ENCODE results near the gene RAB11FIP4.

DNA sequence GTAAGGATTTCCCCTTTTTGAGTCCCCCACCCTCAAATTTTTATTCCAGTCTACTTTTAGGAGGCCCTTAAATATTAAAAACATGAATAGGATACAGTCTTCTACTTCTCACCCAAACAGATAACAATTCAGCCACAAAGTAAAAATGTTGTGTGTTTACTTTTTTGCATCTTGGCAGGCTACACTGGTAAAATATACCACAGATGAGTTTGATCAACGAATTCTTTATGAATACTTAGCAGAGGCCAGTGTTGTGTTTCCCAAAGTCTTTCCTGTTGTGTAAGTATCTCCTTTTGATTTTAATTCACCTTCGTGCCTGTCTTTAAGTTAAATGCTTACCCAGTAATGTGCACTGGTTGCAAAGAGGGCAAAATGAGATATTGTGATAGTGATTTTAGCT, 34.4 kb upstream of the RAB11FIP4 start:
- TF ChIP-seq, protein P1, sequence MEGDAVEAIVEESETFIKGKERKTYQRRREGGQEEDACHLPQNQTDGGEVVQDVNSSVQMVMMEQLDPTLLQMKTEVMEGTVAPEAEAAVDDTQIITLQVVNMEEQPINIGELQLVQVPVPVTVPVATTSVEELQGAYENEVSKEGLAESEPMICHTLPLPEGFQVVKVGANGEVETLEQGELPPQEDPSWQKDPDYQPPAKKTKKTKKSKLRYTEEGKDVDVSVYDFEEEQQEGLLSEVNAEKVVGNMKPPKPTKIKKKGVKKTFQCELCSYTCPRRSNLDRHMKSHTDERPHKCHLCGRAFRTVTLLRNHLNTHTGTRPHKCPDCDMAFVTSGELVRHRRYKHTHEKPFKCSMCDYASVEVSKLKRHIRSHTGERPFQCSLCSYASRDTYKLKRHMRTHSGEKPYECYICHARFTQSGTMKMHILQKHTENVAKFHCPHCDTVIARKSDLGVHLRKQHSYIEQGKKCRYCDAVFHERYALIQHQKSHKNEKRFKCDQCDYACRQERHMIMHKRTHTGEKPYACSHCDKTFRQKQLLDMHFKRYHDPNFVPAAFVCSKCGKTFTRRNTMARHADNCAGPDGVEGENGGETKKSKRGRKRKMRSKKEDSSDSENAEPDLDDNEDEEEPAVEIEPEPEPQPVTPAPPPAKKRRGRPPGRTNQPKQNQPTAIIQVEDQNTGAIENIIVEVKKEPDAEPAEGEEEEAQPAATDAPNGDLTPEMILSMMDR (IDR thresholded peaks at IDR 0.05; ENCODE audit: low read depth, low read length): no peak
- TF ChIP-seq, protein P2, sequence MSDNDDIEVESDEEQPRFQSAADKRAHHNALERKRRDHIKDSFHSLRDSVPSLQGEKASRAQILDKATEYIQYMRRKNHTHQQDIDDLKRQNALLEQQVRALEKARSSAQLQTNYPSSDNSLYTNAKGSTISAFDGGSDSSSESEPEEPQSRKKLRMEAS (IDR thresholded peaks at IDR 0.05; ENCODE audit: low read depth, low read length): no peak
- TF ChIP-seq POLR2A (IDR thresholded peaks at IDR 0.05; ENCODE audit: extremely low read depth, insufficient read length): no peak

Data from NB4 (cell line).